GM12878 (cell line): Measurements from ENCODE around the gene SYNGAP1. TPM values are rescaled to one million over a fixed set of nuclear protein-coding genes. Genes with fewer than 3 reads are reported as not detected.

Experiments used
- BCL11A ChIP-seq: IDR thresholded peaks from 2 replicates; pipeline ENCODE4 v1.6.1; 2011; ENCODE audit warnings: low read depth, low read length
- CREB1 ChIP-seq: IDR thresholded peaks from 2 replicates; pipeline ENCODE4 v1.6.1; 2012; ENCODE audit warnings: low read depth, mild to moderate bottlenecking, inconsistent platforms
- EED ChIP-seq: sonication (generic); IDR thresholded peaks from 2 replicates; pipeline ENCODE4 v1.6.1; 2016; ENCODE audit warnings: antibody characterized with exemption, low read depth
- HCFC1 ChIP-seq: fragments of 150-350 bp; IDR thresholded peaks from 2 replicates; pipeline ENCODE4 v1.6.1; 2014; ENCODE audit warnings: low read length
- IKZF1 ChIP-seq: fragments of 450-650 bp; conservative IDR thresholded peaks from 2 replicates; pipeline ENCODE4 v1.6.1; 2017; ENCODE audit warnings: antibody characterized with exemption, mild to moderate bottlenecking
- IKZF2 ChIP-seq, 2 experiments: fragments of 450-650 bp; IDR thresholded peaks; 2 replicates each; pipeline ENCODE4 v1.6.1; 2017; ENCODE audit warnings: mild to moderate bottlenecking in 2 of 2, moderate library complexity in 2 of 2
- MEF2A ChIP-seq: IDR thresholded peaks from 2 replicates; pipeline ENCODE4 v1.6.1; 2011; ENCODE audit warnings: low read depth, mild to moderate bottlenecking, low read length, moderate library complexity; ENCODE audit not compliant: insufficient read depth
- MEF2B ChIP-seq: fragments of 450-650 bp; IDR thresholded peaks from 2 replicates; pipeline ENCODE4 v1.6.1; 2018; ENCODE audit warnings: mild to moderate bottlenecking, moderate library complexity; ENCODE audit not compliant: partially characterized antibody, poor library complexity, severe bottlenecking
- MTA2 ChIP-seq: fragments of 450-650 bp; IDR thresholded peaks from 2 replicates; pipeline ENCODE4 v1.6.1; 2016; ENCODE audit warnings: low read depth, mild to moderate bottlenecking, moderate library complexity
- NR2C1 ChIP-seq: fragments of 450-650 bp; IDR thresholded peaks from 2 replicates; pipeline ENCODE4 v1.6.1; 2017; ENCODE audit warnings: antibody characterized with exemption, mild to moderate bottlenecking, moderate library complexity
- POU2F2 ChIP-seq: IDR thresholded peaks from 3 replicates; pipeline ENCODE4 v1.6.1; 2011; ENCODE audit warnings: low read depth, mild to moderate bottlenecking, low read length, borderline replicate concordance
- RB1 ChIP-seq: fragments of 450-650 bp; formaldehyde crosslinking; IDR thresholded peaks from 2 replicates; pipeline ENCODE4 v1.6.1; 2017; ENCODE audit warnings: mild to moderate bottlenecking, borderline replicate concordance
- SMC3 ChIP-seq: IDR thresholded peaks from 2 replicates; pipeline ENCODE4 v1.6.1; 2011; ENCODE audit warnings: low read length, improper control_type of control experiment, borderline replicate concordance
- SP1 ChIP-seq: IDR thresholded peaks from one replicate; pipeline ENCODE4 v1.6.1; 2011; ENCODE audit warnings: low read depth, low read length
- TCF12 ChIP-seq: IDR thresholded peaks from 2 replicates; pipeline ENCODE4 v1.6.1; 2011; ENCODE audit warnings: low read depth, mild to moderate bottlenecking, low read length
- YY1 ChIP-seq: IDR thresholded peaks from 2 replicates; pipeline ENCODE4 v1.6.1; 2011; ENCODE audit warnings: low read depth, mild to moderate bottlenecking, low read length
- ZNF622 ChIP-seq: fragments of 450-650 bp; IDR thresholded peaks from 2 replicates; pipeline ENCODE4 v1.6.1; 2017; ENCODE audit warnings: mild to moderate bottlenecking, inconsistent platforms
- polyA plus RNA-seq, 11 experiments: library from polyadenylated mRNA; depleted of rRNA in 4 of 11; unstranded in 6 of 11; stranded (reverse) in 5 of 11; fragments of >200 nt; fragmentation: Nextera tagmentation in 4 of 11; fragmentation: Illumina TruSeq in 1 of 11; extraction: Ambion mirVana in 4 of 11; extraction: Trizol in 1 of 11; gene quantifications; 1 replicate in 1 of 11; 2 replicates in 10 of 11; pipeline versions ENCODE4 v1.2.1 to v1.2.3, GENCODE V29; 2011 to 2016; ENCODE audit warnings: inconsistent platforms in 2 of 11, missing spikeins in 2 of 11, low read depth in 1 of 11
- total RNA-seq, 4 experiments: library from RNA; depleted of rRNA in 3 of 4; stranded (reverse); fragments of >200 nt in 3 of 4; fragmentation: Illumina TruSeq in 1 of 4; extraction: Trizol in 1 of 4; gene quantifications; 2 replicates each; pipeline versions ENCODE4 v1.2.1 to v1.2.3, GENCODE V29; 2013 to 2021
- TF ChIP-seq, protein P1 (sequence below): fragments of 450-650 bp; IDR thresholded peaks from 2 replicates; pipeline ENCODE4 v1.6.1; 2017; ENCODE audit warnings: mild to moderate bottlenecking, moderate library complexity
- TF ChIP-seq, protein P2 (sequence below): fragments of 150-350 bp; IDR thresholded peaks from 2 replicates; pipeline ENCODE4 v1.6.1; 2016; ENCODE audit warnings: low read depth, low read length
- TF ChIP-seq, protein P3 (sequence below): fragments of 450-650 bp; conservative IDR thresholded peaks from 2 replicates; pipeline ENCODE4 v1.6.1; 2017; ENCODE audit warnings: mild to moderate bottlenecking, moderate library complexity

Gene SYNGAP1
- total and polyA plus RNA-seq, 10 of the 15 experiments (the other 5 are each of a cell fraction or from before 2014, with no cell fraction given): 0.05 to 9.2 (median 1.2) TPM

DNA sequence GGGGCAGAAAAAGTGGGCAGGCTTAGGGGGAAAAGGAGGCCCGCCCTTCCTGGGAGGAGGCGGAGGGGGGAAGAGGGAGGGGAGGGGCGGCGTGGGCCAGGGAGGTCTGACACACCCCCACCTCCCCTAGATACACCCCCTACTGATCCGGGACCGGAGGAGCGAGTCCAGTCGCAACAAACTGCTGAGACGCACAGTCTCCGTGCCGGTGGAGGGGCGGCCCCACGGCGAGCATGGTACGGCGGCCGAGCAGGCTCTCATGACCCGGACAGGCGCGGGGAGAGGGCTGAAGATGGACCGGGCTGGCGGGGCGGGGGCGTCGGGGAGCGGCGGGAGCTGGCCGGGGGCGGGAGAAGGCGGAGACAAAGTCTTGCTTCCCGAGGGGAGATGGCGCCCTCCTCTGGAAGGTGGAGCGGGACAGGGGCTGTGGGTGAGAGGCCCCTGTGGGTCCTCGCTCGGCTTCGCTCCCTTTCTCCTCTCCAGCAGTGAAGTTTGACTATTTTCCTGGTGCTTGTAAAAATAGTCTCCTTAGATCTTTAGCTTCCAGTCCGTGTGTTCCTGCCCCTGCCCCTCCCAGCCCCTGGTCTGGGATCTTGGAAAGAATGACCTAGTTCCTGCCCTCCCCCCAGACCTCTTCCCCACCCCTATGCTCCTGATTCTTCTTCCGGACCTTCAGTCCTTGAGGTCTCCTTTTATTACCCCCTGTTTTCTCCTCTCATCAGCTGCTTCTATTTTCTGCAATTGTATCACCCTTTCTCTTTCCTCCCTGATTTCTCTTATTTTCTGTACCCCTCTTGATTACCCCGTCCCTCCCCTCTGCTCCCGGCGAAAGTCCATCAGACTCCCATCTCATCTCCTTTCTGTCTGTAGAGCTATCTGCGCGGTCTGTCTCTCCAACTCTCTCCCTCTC, 6.1 kb downstream of the SYNGAP1 start (continued):
- TF ChIP-seq, protein P1, sequence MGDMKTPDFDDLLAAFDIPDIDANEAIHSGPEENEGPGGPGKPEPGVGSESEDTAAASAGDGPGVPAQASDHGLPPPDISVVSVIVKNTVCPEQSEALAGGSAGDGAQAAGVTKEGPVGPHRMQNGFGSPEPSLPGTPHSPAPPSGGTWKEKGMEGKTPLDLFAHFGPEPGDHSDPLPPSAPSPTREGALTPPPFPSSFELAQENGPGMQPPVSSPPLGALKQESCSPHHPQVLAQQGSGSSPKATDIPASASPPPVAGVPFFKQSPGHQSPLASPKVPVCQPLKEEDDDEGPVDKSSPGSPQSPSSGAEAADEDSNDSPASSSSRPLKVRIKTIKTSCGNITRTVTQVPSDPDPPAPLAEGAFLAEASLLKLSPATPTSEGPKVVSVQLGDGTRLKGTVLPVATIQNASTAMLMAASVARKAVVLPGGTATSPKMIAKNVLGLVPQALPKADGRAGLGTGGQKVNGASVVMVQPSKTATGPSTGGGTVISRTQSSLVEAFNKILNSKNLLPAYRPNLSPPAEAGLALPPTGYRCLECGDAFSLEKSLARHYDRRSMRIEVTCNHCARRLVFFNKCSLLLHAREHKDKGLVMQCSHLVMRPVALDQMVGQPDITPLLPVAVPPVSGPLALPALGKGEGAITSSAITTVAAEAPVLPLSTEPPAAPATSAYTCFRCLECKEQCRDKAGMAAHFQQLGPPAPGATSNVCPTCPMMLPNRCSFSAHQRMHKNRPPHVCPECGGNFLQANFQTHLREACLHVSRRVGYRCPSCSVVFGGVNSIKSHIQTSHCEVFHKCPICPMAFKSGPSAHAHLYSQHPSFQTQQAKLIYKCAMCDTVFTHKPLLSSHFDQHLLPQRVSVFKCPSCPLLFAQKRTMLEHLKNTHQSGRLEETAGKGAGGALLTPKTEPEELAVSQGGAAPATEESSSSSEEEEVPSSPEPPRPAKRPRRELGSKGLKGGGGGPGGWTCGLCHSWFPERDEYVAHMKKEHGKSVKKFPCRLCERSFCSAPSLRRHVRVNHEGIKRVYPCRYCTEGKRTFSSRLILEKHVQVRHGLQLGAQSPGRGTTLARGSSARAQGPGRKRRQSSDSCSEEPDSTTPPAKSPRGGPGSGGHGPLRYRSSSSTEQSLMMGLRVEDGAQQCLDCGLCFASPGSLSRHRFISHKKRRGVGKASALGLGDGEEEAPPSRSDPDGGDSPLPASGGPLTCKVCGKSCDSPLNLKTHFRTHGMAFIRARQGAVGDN: peak; percentile 22; the same call in 1 of the 2 replicates
- TF ChIP-seq SP1 (peak; percentile 55), TCF12 (0 out of 2 replicates have a peak, but pooled peaks have one; percentile 12), MTA2 (no peak), YY1 (peak; percentile 47; the same call in 1 of the 2 replicates), IKZF2 (IDR thresholded peaks at IDR 0.05) (peak; percentile 34 to 51; a peak in 3 of 4 replicates), ZNF622 (no peak), POU2F2 (0 out of 3 replicates have a peak, but pooled peaks have one; percentile 41), RB1 (no peak), IKZF1 (peak; percentile 32), HCFC1 (no peak; the same call in 1 of the 2 replicates), SMC3 (peak; percentile 36; the same call in 1 of the 2 replicates), NR2C1 (peak; percentile 25; the same call in 1 of the 2 replicates), MEF2A (no peak), EED (peak; percentile 26; the same call in 1 of the 2 replicates), CREB1 (peak; percentile 42), BCL11A (no peak), MEF2B (no peak)
- TF ChIP-seq, protein P2, sequence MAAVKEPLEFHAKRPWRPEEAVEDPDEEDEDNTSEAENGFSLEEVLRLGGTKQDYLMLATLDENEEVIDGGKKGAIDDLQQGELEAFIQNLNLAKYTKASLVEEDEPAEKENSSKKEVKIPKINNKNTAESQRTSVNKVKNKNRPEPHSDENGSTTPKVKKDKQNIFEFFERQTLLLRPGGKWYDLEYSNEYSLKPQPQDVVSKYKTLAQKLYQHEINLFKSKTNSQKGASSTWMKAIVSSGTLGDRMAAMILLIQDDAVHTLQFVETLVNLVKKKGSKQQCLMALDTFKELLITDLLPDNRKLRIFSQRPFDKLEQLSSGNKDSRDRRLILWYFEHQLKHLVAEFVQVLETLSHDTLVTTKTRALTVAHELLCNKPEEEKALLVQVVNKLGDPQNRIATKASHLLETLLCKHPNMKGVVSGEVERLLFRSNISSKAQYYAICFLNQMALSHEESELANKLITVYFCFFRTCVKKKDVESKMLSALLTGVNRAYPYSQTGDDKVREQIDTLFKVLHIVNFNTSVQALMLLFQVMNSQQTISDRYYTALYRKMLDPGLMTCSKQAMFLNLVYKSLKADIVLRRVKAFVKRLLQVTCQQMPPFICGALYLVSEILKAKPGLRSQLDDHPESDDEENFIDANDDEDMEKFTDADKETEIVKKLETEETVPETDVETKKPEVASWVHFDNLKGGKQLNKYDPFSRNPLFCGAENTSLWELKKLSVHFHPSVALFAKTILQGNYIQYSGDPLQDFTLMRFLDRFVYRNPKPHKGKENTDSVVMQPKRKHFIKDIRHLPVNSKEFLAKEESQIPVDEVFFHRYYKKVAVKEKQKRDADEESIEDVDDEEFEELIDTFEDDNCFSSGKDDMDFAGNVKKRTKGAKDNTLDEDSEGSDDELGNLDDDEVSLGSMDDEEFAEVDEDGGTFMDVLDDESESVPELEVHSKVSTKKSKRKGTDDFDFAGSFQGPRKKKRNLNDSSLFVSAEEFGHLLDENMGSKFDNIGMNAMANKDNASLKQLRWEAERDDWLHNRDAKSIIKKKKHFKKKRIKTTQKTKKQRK: no peak
- TF ChIP-seq, protein P3, sequence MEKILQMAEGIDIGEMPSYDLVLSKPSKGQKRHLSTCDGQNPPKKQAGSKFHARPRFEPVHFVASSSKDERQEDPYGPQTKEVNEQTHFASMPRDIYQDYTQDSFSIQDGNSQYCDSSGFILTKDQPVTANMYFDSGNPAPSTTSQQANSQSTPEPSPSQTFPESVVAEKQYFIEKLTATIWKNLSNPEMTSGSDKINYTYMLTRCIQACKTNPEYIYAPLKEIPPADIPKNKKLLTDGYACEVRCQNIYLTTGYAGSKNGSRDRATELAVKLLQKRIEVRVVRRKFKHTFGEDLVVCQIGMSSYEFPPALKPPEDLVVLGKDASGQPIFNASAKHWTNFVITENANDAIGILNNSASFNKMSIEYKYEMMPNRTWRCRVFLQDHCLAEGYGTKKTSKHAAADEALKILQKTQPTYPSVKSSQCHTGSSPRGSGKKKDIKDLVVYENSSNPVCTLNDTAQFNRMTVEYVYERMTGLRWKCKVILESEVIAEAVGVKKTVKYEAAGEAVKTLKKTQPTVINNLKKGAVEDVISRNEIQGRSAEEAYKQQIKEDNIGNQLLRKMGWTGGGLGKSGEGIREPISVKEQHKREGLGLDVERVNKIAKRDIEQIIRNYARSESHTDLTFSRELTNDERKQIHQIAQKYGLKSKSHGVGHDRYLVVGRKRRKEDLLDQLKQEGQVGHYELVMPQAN: peak; percentile 38; the same call in 1 of the 2 replicates
